ENCODE data around the gene PCBD2. TPM values are rescaled to one million over a fixed set of nuclear protein-coding genes. Genes with fewer than 3 reads are reported as not detected.

Gene PCBD2
- total RNA-seq (2014; rRNA removed; shearing (Covaris generic)) (8.3 and 8.7 TPM in 2 replicates), polyA plus RNA-seq (2016; fragmentation: Nextera tagmentation; extraction: Ambion mirVana) (16.0 and 18.8 TPM in 2 replicates)
- long read RNA-seq, partial matches to known transcripts: 0 of 4 reads
- long read RNA-seq, other reads (novel, unspliced or antisense): 0 of 4 reads

DNA sequence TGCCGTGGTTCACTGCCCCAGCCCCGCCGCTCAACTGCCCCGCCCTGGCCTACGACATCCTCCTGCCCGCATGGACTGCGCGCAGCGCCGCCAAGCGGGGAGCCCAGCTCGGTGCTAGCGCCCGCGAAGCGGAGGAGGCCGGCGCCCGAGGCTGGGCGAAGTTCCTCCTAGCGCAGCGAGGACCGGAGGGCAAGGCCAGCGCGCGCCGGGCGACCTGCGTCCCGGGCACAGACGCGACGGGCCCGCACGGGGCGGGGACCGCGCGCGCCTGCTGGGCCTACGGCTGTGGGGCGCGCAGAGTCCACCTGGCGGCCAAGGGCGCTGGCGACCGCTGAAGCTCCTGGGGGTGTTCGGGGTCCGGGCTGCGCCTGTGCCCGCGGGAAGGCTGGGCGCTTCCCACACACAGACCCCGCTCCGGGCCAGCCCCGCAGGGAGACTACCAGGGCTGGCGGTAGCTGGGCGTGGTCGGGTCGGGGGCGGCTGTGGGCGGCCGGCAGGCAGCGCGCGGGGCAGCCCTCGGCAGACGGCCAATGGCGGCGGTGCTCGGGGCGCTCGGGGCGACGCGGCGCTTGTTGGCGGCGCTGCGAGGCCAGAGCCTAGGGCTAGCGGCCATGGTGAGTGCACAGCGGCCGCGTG, at the start of gene PCBD2:
TSS of gene PCBD2 (plus strand) at position 522 of the 636 bp plus-strand sequence. CDS start at position 531, 9 bp downstream.
- H3K9me3 Mint-ChIP-seq: no peaks in the 10 kb centered on the region
- peaks cover 14% of the 10 kb centered on the region; the same call in 2 of the 3 replicates for H3K36me3 Mint-ChIP-seq (ENCODE audit: low read depth)
- Histone ChIP-seq H3K27ac (ENCODE audit: low read depth) (peak within 1 kb of the TSS; percentile 98), H4K20me1 (replicated peaks; ENCODE audit: insufficient read depth) (no peaks in the 10 kb centered on the region), H2AFZ (peak within 1 kb of the TSS; percentile 94), H3K36me3 (ENCODE audit: insufficient read depth) (no peaks in the 10 kb centered on the region), H3K4me1 (ENCODE audit: insufficient read depth) (peaks cover 10% of the 10 kb centered on the region; the same call in 1 of the 2 replicates), H3K4me2 (peak within 1 kb of the TSS; percentile 75), H3F3A (replicated peaks; ENCODE audit: low read depth) (peaks cover 5% of the 10 kb centered on the region; the same call in 1 of the 2 replicates), H3K4me3 (peak within 1 kb of the TSS; percentile 61), H3K79me2 (replicated peaks; ENCODE audit: insufficient read depth) (peaks cover 16% of the 10 kb centered on the region), H3K9me2 (ENCODE audit: insufficient read depth) (no peaks in the 10 kb centered on the region), H3K27me3 (ENCODE audit: insufficient read depth) (no peaks in the 10 kb centered on the region)
- H3K4me3 Mint-ChIP-seq: peak within 1 kb of the TSS; percentile 96
- peak; percentile 89 for ATAC-seq
- DNase-seq (ENCODE audit: low spot score): peak; percentile 96
- TF ChIP-seq POLR2AphosphoS5 (IDR thresholded peaks at IDR 0.05; ENCODE audit: low read depth) (peak; percentile 50), EZH2 (IDR thresholded peaks at IDR 0.05; ENCODE audit: low read depth, unreplicated experiment) (no peak), EZH2phosphoT487 (IDR thresholded peaks at IDR 0.05; ENCODE audit: unreplicated experiment) (no peak), ETS1 (IDR thresholded peaks at IDR 0.05) (no peak), NANOG (IDR thresholded peaks at IDR 0.05; ENCODE audit: borderline replicate concordance) (no peak), ZNF114 (CRISPR knock-in tag; IDR thresholded peaks at IDR 0.05) (no peak), JUNB (IDR thresholded peaks at IDR 0.05; ENCODE audit: unreplicated experiment) (no peak), ZNF462 (CRISPR knock-in tag; IDR thresholded peaks at IDR 0.05) (no peak), STAT1 (IDR thresholded peaks at IDR 0.05; ENCODE audit: unreplicated experiment) (no peak), ZNF331 (CRISPR knock-in tag; IDR thresholded peaks at IDR 0.05; ENCODE audit: low read depth) (no peak; the same call in 1 of the 2 replicates), CREB1 (CRISPR knock-in tag; IDR thresholded peaks at IDR 0.05; ENCODE audit: low read depth) (peak; percentile 72)
- TF ChIP-seq, protein P1, sequence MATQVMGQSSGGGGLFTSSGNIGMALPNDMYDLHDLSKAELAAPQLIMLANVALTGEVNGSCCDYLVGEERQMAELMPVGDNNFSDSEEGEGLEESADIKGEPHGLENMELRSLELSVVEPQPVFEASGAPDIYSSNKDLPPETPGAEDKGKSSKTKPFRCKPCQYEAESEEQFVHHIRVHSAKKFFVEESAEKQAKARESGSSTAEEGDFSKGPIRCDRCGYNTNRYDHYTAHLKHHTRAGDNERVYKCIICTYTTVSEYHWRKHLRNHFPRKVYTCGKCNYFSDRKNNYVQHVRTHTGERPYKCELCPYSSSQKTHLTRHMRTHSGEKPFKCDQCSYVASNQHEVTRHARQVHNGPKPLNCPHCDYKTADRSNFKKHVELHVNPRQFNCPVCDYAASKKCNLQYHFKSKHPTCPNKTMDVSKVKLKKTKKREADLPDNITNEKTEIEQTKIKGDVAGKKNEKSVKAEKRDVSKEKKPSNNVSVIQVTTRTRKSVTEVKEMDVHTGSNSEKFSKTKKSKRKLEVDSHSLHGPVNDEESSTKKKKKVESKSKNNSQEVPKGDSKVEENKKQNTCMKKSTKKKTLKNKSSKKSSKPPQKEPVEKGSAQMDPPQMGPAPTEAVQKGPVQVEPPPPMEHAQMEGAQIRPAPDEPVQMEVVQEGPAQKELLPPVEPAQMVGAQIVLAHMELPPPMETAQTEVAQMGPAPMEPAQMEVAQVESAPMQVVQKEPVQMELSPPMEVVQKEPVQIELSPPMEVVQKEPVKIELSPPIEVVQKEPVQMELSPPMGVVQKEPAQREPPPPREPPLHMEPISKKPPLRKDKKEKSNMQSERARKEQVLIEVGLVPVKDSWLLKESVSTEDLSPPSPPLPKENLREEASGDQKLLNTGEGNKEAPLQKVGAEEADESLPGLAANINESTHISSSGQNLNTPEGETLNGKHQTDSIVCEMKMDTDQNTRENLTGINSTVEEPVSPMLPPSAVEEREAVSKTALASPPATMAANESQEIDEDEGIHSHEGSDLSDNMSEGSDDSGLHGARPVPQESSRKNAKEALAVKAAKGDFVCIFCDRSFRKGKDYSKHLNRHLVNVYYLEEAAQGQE (IDR thresholded peaks at IDR 0.05; ENCODE audit: unreplicated experiment): no peak
- TF ChIP-seq, protein P2, sequence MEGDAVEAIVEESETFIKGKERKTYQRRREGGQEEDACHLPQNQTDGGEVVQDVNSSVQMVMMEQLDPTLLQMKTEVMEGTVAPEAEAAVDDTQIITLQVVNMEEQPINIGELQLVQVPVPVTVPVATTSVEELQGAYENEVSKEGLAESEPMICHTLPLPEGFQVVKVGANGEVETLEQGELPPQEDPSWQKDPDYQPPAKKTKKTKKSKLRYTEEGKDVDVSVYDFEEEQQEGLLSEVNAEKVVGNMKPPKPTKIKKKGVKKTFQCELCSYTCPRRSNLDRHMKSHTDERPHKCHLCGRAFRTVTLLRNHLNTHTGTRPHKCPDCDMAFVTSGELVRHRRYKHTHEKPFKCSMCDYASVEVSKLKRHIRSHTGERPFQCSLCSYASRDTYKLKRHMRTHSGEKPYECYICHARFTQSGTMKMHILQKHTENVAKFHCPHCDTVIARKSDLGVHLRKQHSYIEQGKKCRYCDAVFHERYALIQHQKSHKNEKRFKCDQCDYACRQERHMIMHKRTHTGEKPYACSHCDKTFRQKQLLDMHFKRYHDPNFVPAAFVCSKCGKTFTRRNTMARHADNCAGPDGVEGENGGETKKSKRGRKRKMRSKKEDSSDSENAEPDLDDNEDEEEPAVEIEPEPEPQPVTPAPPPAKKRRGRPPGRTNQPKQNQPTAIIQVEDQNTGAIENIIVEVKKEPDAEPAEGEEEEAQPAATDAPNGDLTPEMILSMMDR (conservative IDR thresholded peaks at IDR 0.05; ENCODE audit: low read depth in 2 of 2): peak; percentile 66 to 90
- H3K27ac Mint-ChIP-seq: peak within 1 kb of the TSS; percentile 97
- peaks cover 13% of the 10 kb centered on the region for H3K27me3 Mint-ChIP-seq (ENCODE audit: insufficient read depth, low read depth, poor library complexity)
- peaks cover 9% of the 10 kb centered on the region for H3K4me1 Mint-ChIP-seq

Data from GM23338 (cell line).